Hematopoietic multipotent progenitor cell treated with erythropoietin and hydrocortisone succinate and interleukin-3 and kit ligand, for 6 days (in vitro differentiated cells): Measurements from ENCODE around the gene DYNC2LI1.
A peak's percentile ranks its signal among the peaks of the same experiment; 100 is the strongest.

Experiments used
- DNase-seq: peaks from one replicate; pipeline ENCODE4 v3.0.0-alpha.2; 2015

Gene DYNC2LI1

DNA sequence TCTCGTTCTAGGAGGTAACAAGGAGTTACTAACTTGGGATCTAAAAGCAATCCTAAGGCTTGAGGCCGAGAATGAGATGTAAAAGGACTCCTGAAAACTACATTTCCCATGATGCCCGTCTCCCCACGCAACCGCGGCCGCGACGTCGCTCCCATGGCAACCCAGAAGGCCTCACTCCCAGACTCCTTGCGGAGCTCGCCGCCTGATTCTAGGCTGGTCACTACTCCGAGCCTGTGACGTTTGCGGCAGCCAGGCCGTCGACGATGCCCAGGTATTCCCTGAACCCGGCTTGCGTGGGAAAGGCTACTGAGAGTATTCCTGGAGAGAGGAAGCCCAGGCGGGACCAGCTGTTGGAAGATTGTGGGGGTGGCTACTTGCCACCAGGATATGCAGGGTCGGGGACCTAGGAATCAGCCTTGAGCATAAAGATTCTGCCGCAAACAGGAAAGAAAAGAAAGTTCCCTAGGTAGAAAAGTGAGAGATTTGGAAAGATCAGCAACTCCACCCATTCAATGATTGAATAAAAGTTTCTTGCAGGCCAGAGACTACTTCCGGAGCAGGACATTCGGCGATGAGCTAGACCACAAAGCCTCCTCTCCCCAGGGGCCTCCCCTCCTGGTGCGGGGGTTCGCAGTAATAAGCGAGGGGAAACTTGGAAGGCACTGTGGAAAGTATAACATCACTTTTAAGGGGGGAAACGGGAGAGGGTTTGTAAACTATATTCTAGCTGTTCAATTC, at the start of gene DYNC2LI1:
Gene DYNC2LI1, plus strand, starts transcription at position 164 of the 738 bp plus-strand sequence. Its CDS starts 100 bp downstream, at position 264.
- peak; percentile 93 for DNase-seq

DNA sequence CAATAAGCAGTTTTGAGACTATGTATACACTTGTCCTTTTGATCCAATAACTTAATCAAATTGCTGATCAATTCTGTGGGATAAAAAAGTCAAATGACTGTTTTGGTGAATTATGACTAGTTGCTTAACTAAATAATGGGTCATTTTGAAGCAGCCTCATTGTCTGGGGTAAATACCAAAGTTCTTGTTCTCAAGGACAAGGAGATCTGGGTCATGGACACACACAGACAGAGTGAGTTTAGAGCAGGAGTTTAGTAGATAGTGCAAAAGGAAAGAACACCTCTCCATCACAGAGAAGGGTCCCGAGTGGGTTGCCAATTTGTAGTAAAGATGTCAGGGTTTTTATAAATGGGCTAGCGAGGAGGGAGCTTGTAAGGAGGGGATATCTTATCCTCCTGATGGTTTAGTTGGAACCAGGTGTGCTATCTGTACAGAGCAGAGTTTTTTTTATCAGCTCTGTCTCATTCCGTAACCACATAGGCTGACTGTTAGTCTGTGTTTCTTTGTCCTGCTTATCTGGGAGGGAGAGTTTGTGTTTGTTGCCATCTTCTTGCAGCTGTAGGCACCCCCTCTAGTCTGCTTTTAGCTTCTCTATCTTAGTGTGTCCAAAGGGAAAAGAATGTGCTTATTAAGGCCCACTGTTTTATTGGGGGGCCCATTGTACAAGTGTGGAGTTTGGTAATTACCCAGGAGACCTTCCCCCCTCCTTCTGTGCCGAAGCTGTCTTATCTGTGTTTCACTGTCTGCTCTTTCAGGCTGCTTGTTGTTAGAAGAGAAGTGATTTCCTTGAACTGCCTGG, 48.9 kb upstream of the DYNC2LI1 start:
- peak; percentile 94 for DNase-seq

DNA sequence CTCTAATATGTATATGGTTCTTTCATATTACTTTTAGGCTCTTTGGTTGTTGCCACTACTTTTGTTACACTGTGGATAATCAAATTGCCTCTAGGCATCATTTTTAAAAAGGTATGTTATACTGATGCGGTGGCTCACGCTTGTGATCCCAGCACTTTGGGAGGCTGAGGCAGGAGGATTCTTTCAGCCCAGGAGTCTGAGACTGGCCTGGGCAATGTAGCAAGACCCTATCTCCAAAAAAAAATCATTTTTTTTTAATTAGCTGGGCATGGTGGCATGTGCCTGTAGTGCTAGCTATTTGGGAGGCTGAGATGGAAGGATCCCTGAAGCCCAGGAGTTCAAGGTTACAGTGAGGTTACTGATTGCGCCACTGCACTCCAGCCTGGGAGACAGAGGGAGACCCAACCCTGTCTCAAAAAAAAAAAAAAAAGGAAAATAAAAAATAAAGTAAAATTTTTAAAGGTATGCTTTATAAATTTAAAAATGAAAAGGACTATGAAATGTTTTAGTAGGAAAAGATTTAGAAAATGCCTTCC, 48.1 kb upstream of the DYNC2LI1 start:
- DNase-seq, result no peak

DNA sequence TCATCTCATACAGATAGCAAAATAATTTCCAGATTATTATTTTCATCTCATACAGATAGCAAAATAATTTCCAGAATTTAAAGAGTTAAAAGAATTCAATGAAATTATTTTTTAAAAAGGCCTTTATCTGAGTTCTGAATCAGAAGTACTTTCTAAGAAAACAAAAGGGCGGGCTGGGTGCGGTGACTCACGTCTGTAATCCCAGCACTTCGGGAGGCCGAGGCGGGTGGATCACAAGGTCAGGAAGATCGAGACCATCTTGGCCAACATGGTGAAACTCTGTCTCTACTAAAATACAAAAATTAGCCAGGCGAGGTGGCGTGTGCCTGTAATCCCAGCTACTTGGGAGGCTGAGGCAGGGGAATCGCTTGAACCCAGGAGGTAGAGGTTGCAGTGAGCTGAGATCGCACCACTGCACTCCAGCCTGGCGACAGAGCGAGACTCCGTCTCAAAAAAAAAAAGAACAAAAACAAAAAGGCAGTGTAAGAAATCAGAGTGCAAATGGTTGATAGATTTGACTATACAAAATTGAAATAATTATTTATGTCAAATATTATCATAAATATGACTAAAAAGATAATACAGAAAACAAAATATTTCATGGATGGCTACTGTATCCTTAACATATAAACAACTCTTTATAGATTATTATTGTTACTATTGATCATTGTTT, 46.7 kb upstream of the DYNC2LI1 start:
- DNase-seq, result peak; percentile 68

DNA sequence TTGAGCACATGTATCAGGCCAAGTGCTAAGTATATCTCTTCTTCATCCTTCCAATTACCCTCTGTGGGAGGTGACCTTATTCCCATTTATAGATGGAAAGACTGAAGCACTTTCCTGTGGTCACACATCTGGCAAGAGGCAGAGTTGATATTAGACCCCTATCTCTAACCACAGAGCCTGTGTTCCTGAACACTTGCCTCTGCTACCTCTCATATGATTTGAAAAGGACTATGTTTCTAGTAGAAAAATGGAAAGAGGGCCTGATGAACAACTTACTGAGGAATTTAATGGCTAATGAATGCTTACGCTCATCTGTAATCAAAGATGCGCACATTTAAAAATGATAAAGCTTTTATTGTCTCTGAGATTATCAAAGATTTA, 46.2 kb upstream of the DYNC2LI1 start:
- peak; percentile 80 for DNase-seq

DNA sequence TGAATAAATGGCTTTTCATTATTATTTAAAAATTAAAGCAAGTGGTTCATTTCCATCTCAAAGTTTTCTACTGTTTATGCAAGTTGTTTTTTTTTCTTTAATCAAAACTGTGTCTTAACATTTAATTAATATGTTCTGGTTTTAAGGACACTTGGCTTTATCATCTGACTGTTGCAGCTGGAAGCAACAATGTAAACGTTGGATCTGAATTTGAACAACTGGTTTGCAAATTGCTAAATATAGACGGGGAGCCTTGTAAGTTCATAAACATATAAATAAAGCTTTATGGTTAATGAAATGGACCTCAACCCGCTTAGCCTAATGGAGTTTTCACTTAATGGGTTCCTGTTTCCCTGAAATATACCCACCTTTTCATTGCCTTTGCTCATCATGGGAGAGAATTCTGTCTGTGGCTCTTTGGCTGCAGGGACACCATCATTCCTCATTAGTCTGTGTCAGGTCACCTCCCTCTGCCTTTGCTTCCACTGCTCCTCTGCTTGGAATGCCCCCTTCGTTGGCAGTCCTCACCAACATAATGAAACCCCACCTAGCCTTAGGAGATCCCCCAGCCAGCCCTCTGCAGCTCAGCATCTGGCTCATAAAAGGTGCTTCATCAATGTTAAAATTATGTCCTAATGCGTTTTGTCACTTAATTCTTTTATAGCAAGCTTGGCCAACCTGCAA, 44.2 kb upstream of the DYNC2LI1 start:
- DNase-seq, result no peak

DNA sequence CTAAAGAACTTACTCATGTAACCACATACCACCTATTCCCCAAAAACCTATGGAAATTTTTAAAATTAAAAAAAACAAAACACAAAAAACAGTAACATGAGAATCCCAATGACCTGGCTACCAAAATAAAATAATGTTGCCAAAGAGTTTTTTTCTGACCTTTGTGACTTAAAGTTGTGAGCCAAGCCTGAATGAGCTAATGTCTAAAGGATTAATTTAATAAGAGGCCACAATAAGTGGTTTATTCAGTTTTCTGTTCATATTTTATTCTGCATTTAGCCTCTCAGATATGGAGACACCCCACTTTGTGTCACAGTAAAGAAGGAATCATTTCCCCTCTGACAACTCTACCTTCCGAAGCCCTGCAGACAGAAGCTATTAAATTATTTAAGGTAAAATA, 42.6 kb upstream of the DYNC2LI1 start:
- no peak for DNase-seq

DNA sequence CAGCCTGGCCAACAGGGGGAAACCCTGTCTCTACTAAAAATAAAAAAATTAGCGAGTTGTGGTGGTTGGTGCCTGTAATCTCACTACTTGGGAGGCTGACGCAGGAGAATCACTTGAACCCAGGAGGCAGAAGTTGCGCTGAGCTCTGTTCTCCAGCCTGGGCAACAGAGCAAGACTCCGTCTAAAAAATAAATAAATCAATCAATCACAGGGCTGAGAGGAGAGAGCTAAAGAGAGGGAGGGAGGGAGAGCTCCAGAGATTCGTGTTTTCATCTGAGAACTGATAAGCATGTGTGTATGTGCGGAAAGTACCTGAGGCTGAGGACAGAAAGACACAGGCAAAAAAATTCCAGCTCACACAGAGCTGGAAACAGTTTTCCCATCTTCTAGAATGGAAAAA, 37.2 kb upstream of the DYNC2LI1 start:
- no peak for DNase-seq

DNA sequence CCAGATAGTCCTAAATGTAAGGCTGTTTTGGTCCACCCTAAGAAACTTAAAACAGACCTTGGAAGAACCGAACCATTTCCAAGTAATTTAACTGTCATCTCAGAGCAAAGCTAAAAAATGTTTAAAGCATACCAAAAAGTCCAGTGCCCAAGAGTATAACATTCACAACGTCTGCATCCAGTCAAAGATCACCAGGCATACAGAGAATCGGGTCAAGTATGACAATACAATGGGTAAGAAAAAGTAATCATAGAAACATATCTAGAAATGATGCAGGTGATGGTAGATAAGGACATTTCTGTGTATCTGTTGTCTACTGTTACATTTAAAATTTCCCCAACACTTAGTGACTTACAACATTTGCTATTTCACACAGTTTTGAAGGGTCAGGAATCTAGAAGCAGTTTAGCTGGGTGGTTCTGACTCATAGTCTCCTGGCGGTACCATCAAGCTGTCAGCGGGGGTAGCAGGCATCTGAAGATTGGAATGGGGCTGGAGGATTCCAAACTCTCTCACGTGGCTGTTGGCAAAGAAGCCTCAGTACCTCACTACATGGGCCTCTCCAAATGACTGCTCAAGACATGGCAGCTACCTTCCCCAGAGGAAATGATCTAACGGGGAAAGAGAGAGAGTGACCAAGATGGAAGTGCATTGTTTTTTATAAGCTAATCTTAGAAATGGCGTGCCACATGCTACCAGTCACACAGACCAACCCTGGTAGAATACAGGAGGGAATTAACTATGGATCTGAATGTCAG, 36.6 kb upstream of the DYNC2LI1 start:
- no peak for DNase-seq

DNA sequence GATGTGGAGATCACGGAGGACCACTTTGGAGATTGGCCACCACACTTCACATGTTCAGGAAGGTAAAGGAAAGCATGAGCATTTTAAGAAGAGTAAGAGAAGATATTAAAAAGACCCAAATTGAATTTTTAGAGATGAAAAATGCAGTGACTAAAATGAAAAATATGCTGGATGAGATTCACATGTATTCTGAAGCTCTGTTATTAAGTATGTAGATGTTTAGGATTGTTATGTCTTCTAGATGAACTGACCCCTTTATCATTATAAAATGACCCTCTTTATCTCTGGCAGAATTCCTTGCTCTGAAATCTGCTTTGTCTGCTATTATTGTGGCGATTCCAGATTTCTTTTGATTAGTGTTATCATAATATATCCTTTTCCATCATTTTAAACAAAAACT, 36.0 kb upstream of the DYNC2LI1 start:
- no peak for DNase-seq

DNA sequence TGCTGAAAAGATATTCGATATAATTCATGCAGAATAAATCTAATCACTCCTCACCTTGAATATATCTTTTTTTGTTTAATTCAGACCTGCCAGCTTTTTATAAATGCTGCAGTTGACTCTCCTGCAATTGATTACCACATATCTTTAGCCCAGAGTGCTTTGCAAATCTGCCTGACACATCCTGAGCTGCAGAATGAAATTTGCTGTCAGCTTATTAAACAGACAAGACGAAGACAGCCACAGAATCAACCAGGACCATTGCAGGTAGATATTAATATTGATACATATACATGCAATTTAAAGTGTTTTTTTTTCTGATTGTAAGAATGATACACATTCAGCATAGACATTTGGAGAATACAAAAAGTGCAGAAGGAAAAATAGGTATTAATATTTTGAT, 35.6 kb upstream of the DYNC2LI1 start:
- no peak for DNase-seq

DNA sequence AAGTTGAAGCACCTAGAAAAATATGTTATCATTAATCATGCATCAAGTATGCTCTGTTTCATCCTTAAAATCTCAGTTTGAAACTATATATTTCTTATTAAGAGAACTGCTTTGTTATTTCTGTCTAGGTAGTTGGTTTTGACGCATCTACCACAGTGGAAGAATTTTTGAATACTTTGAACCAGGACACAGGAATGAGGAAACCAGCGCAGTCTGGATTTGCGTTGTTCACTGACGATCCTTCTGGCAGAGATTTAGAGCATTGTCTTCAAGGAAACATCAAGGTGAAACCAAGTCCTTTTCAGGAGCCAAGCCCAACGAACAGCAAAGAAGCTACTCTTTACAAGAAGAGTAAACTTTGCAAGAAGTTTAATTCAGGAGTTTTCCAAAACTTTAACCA, 30.1 kb upstream of the DYNC2LI1 start:
- no peak for DNase-seq

DNA sequence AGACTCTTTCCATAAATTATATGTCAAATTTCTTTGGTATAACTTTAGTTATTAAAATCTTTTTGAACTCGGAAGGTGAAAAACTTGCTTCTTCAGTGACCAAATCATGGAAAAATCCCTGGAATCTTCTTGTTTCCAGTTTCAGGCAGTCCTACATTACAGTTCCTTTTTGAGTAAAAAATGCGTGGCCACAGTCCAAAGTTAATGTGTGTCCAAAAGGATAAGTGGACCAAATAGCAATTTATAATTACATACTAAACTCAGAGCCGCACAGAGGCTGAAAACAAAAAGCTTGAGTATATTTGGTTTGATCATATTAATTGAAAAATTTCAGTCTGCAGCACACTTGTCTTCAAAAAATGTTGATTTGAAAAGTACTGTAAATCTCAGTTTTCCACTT, 28.4 kb upstream of the DYNC2LI1 start:
- DNase-seq, result no peak

DNA sequence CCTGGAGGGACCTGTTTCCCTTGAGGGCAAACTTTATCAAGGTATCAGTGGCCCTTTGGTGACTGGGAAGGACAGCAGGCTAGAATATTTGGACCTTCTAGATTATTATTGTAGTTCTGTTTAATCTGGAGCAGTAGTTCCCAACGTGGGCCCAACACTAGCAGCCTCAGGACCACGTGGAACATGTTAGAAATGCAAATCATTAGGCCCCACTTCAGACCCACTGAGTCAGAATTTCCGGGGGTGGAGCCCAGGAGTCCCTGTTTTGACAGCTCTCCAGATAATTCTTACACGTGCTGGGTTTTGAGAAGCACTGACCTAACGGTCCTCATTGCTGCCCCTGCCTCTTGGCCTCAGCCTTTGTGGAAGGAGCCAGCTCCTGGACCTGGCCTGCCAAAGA, 25.5 kb upstream of the DYNC2LI1 start:
- no peak for DNase-seq

DNA sequence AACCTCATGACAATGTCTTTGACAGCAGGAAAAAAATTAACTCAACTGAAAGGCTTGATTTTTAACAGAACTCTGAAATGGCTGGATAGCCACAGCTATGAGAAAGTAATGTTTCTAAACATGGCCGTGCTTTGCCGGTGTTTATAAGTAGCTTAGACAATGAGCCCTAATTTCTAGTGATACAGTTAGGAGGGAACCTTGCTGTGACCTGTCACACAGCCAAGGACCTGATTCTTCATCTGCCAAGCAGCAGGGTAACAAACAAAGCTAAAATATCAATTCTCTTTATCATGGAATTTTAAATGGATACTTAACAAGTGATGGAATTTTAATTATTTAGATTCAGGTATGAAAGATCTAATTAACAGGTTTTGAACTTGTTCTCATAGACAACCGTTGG, 24.3 kb upstream of the DYNC2LI1 start:
- DNase-seq, result no peak

DNA sequence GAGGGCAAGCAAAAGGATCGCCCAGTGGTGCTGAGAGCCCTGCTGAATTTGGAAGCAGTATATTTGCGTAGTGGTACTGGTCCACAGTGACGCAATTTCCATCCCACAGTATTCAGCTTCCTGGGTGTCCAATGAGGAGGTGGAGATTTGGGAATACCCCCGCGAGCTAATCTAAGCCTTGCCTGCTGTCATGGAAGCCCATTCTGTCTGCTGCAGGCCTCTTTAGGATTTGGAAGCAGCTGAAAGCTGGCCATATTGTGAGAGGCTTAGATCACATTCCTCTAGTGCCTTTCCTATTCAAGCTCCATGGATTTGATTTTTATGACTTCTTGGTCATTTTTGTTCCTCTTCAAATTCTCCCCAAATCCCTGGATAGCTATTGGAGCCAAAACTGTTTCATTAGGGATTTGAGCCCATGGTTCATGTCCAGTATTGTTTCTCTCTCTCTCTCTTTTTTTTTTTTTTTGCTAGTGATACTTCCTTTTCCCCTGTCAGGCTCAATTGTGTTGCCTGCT, 22.3 kb upstream of the DYNC2LI1 start:
- DNase-seq, result no peak

DNA sequence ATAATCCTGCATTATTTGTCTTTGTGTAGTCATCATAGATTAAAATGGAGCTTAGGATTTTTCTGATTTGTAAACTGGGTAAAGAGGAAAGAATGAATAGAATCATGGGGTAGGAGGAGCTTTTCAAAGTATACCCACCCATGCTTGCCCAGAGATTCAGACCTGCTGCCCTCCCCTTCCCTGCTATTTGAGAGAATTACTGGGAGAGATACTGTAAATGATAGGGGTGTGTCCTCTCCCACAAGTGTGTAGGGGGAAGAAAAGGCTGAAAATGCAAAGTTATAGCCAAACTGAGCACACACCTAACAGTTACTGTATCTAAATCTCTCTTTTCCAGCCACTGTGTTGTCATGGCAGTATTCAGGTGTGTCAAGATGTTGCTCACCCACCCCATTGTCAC, 21.5 kb upstream of the DYNC2LI1 start:
- no peak for DNase-seq

DNA sequence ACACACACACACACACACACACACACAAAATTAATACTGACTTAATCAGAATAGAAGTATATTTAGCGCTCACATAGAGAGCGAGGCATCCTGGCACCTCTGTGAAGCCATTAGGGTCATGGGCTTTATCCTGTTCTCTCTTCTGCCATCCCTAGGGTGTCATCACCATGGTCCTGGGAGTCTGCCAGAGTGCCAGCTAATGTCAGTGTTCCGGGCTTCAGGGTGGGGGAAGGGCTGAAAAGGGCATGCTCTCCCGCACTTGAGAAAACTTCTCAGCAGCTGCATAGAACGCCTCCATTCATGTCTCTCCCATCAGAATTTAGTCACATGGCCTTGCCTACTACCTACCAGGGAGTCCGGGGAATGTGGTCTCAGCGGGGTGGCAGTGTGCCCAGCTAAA, 19.7 kb upstream of the DYNC2LI1 start:
- DNase-seq, result no peak

DNA sequence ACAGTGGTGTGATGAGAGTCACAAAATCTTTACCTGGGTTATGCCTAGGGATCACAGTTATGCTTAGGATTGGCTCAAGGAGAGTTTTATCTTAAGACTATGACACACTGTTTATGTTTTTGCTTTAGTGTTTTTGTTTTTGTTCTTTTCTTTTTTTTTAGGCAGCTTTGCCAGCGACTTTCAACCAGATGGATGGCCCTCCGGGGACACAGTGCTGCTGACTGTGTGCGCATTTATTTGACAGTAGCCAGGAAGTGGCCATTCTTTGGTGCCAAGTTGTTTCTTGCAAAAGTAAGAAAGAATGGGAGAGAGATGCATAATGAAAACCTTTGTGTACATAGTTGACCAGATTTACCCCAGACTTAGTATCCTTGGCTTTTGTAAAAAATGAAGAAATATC, 15.1 kb upstream of the DYNC2LI1 start:
- no peak for DNase-seq

DNA sequence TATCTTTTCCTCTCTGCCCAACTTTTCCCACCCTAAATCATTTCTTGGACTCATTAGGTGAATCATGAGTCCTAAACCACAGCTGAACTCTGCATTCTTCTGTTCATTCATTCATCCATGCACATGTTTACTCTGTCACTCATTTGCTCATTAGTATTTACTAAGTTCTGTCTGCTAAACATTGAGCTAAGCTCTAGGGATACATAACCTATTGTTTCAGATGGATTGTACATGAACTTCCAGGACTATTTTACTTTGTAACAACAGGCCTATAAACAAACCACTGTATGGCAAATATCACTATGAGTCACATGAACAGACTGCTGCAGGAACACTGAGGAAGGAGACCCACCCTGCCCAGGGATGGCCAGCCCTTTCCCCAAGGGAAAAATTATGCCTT, 14.6 kb upstream of the DYNC2LI1 start:
- DNase-seq, result no peak

DNA sequence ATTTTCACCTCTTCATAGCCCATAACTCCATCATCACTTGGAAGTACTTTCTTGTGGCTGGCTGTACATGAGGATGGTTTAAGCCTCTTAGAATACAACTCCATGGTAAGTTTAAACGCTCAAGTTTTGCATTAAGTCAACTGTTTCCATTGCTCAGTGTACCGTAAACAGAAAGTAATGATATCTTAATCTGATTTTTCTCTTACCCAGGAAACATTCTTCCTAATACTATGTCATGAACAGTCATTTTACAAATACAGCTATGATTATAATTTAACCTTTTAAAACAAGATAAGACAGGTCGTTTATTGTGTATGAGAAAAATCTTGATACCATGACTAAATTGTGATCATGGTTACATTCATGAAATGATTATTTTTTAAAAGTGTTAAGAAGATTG, 11.6 kb upstream of the DYNC2LI1 start:
- DNase-seq, result no peak

DNA sequence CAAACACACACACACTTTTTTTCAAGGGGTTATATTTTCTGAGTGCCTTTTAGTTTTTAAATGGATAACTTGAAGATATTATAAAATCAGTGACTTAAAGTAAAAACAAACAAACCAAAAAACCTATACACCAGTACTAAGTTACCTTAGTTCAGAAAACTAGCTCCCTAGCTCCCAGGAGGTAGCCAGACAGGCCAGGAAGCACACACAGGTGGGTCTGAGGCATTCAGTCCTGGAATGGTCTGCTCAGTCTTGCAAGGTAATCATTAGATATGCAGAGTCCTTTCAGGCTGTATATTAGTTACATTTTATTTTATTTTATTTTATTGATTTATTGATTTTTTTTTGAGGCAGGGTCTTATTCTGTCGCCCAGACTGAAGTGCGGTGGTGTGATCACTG, 10.7 kb upstream of the DYNC2LI1 start:
- no peak for DNase-seq
